Bronchial epithelial cell (primary cell): Measurements from ENCODE around the gene UBAP1. TPM values are rescaled to one million over a fixed set of nuclear protein-coding genes. Genes with fewer than 3 reads are reported as not detected.
A peak's percentile ranks its signal among the peaks of the same experiment; 100 is the strongest.

Source experiments
- DNase-seq: peaks from one replicate; pipeline ENCODE4 v3.0.0-alpha.2; 2010; ENCODE audit warnings: low read depth
- FAIRE-seq: peaks from 2 replicates; lab custom pipeline; 2011; peaks lifted over from hg19 to GRCh38; lab: Jason Lieb, UNC
- H3K27me3 ChIP-seq: 2 replicates; pipeline ENCODE4 v1.5.1; 2011; ENCODE audit warnings: low read length; ENCODE audit not compliant: control insufficient read depth, insufficient read depth
- H3K36me3 ChIP-seq: 2 replicates; pipeline ENCODE4 v1.5.1; 2011; ENCODE audit warnings: low read length; ENCODE audit not compliant: control insufficient read depth, insufficient read depth
- H3K4me3 ChIP-seq: 2 replicates; pipeline ENCODE4 v1.5.1; 2011; ENCODE audit warnings: mild to moderate bottlenecking, low read depth, low read length, control low read depth
- total RNA-seq: library from RNA; depleted of rRNA; stranded (reverse); fragments of >200 nt; gene quantifications from 2 replicates; pipeline ENCODE4 v1.2.1, GENCODE V29; 2014
- TF ChIP-seq, protein P1 (sequence below): IDR thresholded peaks from 2 replicates; pipeline ENCODE4 v1.5.1; 2011; ENCODE audit warnings: mild to moderate bottlenecking, moderate library complexity, low read length, control low read depth, inconsistent platforms; ENCODE audit not compliant: insufficient read depth, severe bottlenecking

Gene UBAP1
- total RNA-seq, 1 donor from 2014 or later = 37.6 TPM

DNA sequence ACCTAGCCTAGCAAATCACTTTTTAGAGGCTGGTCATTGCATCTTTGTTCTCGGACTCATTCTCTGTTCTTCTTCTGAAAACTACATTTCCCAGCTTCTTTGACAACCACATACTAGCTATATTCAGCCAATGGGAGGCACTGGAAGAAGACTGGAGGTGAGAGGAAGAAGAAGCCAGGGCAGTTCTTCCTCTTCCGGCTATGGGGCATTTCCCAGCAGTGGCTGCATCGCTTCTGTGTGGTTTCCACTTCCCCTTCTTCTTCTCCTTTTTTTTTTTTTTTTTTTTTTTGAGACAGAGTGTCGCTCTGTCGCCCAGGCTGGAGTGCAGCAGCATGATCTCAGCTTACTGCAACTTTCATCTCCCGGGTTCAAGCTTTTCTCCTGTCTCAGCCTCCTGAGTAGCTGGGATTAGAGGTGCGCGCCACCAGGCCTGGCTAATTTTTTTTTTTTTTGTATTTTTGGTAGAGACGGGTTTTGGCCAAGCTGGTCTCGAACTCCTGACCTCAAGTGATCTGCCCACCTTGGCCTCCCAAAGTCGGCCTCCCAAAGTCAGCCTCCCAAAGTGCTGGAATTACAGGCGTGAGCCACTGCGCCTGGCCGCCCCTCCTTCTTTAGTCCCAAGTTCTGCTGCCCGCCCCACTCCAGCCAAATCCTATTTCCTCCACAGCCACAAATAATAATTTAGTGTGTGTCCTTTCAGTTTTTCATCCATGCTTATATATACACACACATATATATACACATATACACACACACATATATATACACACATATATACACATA, 6.9 kb upstream of the UBAP1 start:
- Histone ChIP-seq H3K27me3 (no peaks in the 10 kb centered on the region), H3K36me3 (no peaks in the 10 kb centered on the region), H3K4me3 (no peak overlapping the region)
- DNase-seq (no peak), FAIRE-seq (no peak)
- TF ChIP-seq, protein P1, sequence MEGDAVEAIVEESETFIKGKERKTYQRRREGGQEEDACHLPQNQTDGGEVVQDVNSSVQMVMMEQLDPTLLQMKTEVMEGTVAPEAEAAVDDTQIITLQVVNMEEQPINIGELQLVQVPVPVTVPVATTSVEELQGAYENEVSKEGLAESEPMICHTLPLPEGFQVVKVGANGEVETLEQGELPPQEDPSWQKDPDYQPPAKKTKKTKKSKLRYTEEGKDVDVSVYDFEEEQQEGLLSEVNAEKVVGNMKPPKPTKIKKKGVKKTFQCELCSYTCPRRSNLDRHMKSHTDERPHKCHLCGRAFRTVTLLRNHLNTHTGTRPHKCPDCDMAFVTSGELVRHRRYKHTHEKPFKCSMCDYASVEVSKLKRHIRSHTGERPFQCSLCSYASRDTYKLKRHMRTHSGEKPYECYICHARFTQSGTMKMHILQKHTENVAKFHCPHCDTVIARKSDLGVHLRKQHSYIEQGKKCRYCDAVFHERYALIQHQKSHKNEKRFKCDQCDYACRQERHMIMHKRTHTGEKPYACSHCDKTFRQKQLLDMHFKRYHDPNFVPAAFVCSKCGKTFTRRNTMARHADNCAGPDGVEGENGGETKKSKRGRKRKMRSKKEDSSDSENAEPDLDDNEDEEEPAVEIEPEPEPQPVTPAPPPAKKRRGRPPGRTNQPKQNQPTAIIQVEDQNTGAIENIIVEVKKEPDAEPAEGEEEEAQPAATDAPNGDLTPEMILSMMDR = no peak

DNA sequence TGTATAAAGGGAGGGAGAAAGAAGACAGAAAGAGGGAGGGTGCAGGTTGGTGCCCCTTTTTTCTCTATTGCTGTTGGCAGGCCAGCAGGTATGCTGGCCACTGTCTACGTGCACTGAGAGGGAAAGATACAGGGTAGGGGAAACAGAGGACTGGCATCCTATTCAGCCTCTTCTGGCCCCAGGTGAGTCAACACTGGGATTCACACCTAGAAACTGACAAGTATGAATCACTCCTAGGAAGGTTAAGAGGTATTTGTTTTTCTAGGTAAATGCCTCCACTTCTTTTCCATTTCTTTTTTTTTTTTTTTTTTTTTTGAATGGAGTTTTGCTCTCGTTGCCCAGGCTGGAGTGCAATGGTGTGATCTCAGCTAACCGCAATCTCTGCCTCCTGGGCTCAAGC, 2.8 kb upstream of the UBAP1 start:
- no peaks in the 10 kb centered on the region for H3K36me3 ChIP-seq
- no peak overlapping the region for H3K4me3 ChIP-seq
- FAIRE-seq = no peak
- H3K27me3 ChIP-seq = no peaks in the 10 kb centered on the region
- peak; percentile 97 for DNase-seq
- TF ChIP-seq, protein P1 = no peak

DNA sequence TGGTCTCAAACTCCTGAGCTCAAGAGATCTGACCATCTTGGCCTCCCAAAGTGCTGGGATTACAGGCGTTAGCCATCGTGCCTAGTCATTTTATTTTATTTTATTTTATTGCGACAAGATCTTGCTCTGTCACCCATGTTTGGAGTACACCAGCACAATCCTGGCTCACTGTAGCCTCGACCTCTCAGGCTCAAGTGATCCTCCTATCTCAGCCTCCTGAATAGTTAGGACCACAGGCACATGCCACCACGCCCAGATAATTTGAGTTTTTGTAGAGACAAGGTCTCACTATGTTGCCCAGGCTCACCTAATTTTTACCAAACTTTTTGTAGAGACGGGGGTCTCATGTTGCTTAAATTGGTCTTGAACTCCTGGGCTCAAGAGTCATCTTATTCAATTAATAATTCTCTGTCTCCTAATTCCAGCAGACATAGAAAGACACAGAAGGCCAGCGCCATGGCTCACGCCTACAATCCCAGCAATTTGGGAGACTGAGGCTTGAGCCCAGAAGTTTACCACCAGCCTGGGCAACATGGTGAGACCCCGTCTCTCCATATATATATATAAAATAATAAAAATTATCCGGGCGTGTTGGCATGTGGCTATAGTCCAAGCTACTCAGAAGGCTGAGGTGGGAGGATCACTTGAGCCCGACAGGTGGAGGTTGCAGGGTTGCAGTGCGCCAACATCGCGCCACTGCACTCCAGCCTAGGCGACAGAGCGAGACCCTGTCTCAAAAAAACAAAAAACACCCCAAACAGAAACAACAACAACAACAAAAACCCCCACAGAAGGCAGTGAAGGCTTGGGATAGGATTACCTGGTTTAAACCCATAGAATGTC, 1.0 kb upstream of the UBAP1 start:
- H3K4me3 ChIP-seq = peak overlapping the region; percentile 77
- no peak for FAIRE-seq
- TF ChIP-seq, protein P1 = no peak
- DNase-seq = no peak
- H3K27me3 ChIP-seq = no peaks in the 10 kb centered on the region
- no peaks in the 10 kb centered on the region for H3K36me3 ChIP-seq

DNA sequence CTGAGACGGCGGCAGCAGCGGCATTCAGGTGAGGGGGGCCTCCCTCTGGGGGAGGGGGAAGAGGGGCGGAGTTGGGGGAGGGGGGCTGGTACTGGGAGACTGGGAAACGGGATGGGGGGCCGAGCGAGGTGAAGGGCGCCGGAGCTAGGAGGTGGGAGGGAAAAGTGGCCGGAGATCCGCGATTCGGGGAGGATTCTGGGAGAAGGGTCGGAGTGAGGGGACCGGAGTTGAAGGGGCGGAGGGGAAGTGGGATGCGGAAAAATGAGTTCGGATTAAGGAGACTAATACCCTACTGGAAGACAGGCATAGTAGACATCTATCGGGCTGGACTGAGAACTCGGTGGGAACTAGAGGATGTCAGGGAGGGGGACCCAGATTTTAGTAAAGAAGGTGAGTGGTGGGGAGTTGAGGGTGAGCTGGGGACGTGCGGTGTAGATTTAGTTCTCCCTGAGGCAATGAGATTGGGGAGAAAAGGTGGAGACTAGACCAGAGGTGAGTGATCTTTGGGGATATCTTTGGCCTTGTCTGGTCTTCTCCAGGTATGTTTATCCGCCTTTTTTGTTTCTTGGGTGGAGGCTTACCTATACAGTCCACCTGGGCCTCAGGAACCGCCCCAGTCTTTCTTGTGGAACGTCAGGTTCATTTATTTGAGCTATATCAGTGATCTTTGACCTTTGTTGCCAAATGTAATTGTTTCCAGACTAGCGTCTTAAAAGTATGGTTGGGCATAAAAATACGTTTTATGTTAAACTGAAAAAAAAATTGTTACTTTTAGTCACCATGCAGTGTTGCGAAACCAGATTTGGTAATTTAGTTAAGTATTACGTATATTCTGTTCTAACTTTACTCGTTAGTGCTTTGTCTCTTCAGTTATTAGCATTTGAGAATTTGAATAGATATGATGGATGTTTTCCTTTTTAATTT, 632 bp downstream of the UBAP1 start:
- TF ChIP-seq, protein P1 = no peak
- H3K27me3 ChIP-seq = no peaks in the 10 kb centered on the region
- FAIRE-seq (no peak), DNase-seq (peak; percentile 55)
- H3K36me3 ChIP-seq = no peaks in the 10 kb centered on the region
- H3K4me3 ChIP-seq = peak overlapping the region; percentile 77

DNA sequence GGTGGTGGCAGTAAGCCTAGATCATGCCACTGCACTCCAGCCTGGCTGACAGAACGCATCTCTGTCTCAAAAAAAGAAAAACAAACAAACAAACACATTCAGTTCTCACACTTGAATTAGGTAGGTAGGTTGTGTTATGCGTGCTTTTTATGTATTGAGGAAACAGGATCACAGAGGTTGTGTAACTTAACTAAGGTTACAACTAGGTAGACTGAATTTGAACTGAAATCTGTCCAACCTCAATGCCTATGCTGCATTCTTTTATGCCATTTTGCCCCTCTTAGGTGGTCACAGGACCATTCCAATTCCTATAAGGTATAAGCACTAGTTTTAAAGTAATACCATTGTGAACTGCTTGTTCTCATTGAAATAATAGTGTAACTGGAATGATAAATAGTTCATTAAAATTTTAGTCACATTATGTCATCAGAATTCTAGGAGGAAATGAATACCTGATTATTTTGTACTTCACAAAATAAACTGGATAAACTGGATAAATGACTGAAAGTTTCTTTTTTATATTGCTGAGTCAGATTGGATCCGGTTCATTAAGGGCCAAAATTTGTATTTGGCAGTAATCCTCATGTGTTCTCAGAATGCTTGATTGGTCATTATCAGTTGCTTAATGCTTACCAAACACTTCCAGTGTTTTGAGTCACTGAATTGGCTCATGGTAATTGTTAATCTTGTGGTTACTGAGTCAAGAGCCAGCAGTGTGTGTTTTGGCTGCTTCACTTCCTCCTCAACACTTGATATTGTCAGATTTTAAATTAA, 7.1 kb downstream of the UBAP1 start:
- TF ChIP-seq, protein P1 = no peak
- FAIRE-seq = no peak
- DNase-seq = peak; percentile 100
- H3K27me3 ChIP-seq = no peaks in the 10 kb centered on the region
- H3K4me3 ChIP-seq = no peak overlapping the region
- peaks cover 4% of the 10 kb centered on the region for H3K36me3 ChIP-seq
